PFSK-1 (cell line): Measurements from ENCODE around the gene GRID2IP.

ENCODE experiments used
- FOXP2 ChIP-seq: optimal IDR thresholded peaks from 2 replicates; pipeline ENCODE3; 2011; ENCODE audit warnings: borderline replicate concordance, control low read depth, inconsistent platforms; ENCODE audit not compliant: insufficient read depth; ENCODE audit errors: extremely low read length, extremely low read depth
- POLR2AphosphoS5 ChIP-seq: IDR thresholded peaks from 2 replicates; pipeline ENCODE4 v1.6.1; 2012; ENCODE audit warnings: low read depth, mild to moderate bottlenecking, control low read depth, low read length, moderate library complexity
- REST ChIP-seq, 2 experiments: IDR thresholded peaks; 2 replicates each; pipeline versions ENCODE4 v1.6.1 to v1.8.0; 2011 to 2012; ENCODE audit warnings: low read depth in 2 of 2, low read length in 2 of 2, control low read depth in 1 of 2, inconsistent platforms in 1 of 2, mild to moderate bottlenecking in 1 of 2, moderate library complexity in 1 of 2; ENCODE audit not compliant: insufficient read depth in 1 of 2
- SIN3A ChIP-seq: IDR thresholded peaks from 2 replicates; pipeline ENCODE4 v1.6.1; 2012; ENCODE audit warnings: mild to moderate bottlenecking, low read length, moderate library complexity, borderline replicate concordance; ENCODE audit not compliant: insufficient read depth
- TAF1 ChIP-seq: IDR thresholded peaks from 2 replicates; pipeline ENCODE4 v1.6.1; 2012; ENCODE audit warnings: low read length, control low read depth, borderline replicate concordance; ENCODE audit not compliant: insufficient read depth

GRID2IP gene

GRCh38 chr7:6589151-6589828 is 38.0 kb upstream of the GRID2IP start:
- TF ChIP-seq SIN3A = no peak
- no peak for TF ChIP-seq REST (IDR thresholded peaks at IDR 0.05; ENCODE audit: insufficient read depth in 1 of 2, low read depth in 2 of 2, low read length in 2 of 2)
- TF ChIP-seq TAF1 = no peak
- no peak for TF ChIP-seq POLR2AphosphoS5
- no peak for TF ChIP-seq FOXP2

- no peak for TF ChIP-seq SIN3A
- TF ChIP-seq FOXP2 = no peak
- no peak for TF ChIP-seq REST (IDR thresholded peaks at IDR 0.05; ENCODE audit: insufficient read depth in 1 of 2, low read depth in 2 of 2, low read length in 2 of 2)
- no peak for TF ChIP-seq TAF1
- TF ChIP-seq POLR2AphosphoS5 = no peak
Measured at GRCh38 chr7:6588566-6588965, 37.3 kb upstream of the GRID2IP start.

- TF ChIP-seq SIN3A (no peak), FOXP2 (no peak), REST (IDR thresholded peaks at IDR 0.05; ENCODE audit: insufficient read depth in 1 of 2, low read depth in 2 of 2, low read length in 2 of 2) (no peak), TAF1 (no peak), POLR2AphosphoS5 (no peak)
Measured at GRCh38 chr7:6579446-6579845, 28.2 kb upstream of the GRID2IP start.

- TF ChIP-seq FOXP2 (no peak), SIN3A (no peak), POLR2AphosphoS5 (no peak), TAF1 (no peak), REST (IDR thresholded peaks at IDR 0.05; ENCODE audit: insufficient read depth in 1 of 2, low read depth in 2 of 2, low read length in 2 of 2) (no peak)
Measured at GRCh38 chr7:6578114-6579084, 27.1 kb upstream of the GRID2IP start.
